HepG2 (cell line): ENCODE measurements around the gene MXRA8. TPM values are rescaled to one million over a fixed set of nuclear protein-coding genes. Genes with fewer than 3 reads are reported as not detected.

Source experiments
- AGO1 ChIP-seq: fragments of 200-400 bp; formaldehyde crosslinking; IDR thresholded peaks from 2 replicates; pipeline ENCODE4 v1.6.1; 2017; ENCODE audit warnings: mild to moderate bottlenecking, low read depth, low read length, moderate library complexity; ENCODE audit not compliant: poor library complexity, severe bottlenecking
- CTCF ChIP-seq: sonication (generic); formaldehyde crosslinking; IDR thresholded peaks from 2 replicates; pipeline ENCODE4 v1.5.0; 2020; ENCODE audit warnings: mild to moderate bottlenecking, missing genetic modification reagents, moderate library complexity
- DMAP1 ChIP-seq: IDR thresholded peaks from 2 replicates; pipeline ENCODE4 v1.6.1; 2016
- DNMT1 ChIP-seq: sonication (generic); formaldehyde crosslinking; IDR thresholded peaks from 2 replicates; pipeline ENCODE4 v1.5.1; 2020; ENCODE audit warnings: mild to moderate bottlenecking, missing genetic modification reagents
- ELF1 ChIP-seq: sonication (generic); formaldehyde crosslinking; IDR thresholded peaks from 2 replicates; pipeline ENCODE4 v1.4.0; 2020; ENCODE audit warnings: missing genetic modification reagents
- GATAD1 ChIP-seq: IDR thresholded peaks from 2 replicates; pipeline ENCODE4 v1.6.1; 2016; ENCODE audit warnings: missing genetic modification reagents, missing compliant biosample characterization
- HMG20B ChIP-seq: conservative IDR thresholded peaks from 2 replicates; pipeline ENCODE4 v1.6.1; 2016; ENCODE audit warnings: missing genetic modification reagents, missing compliant biosample characterization
- HNF1B ChIP-seq: sonication (generic); formaldehyde crosslinking; IDR thresholded peaks from 2 replicates; pipeline ENCODE4 v1.5.1; 2020; ENCODE audit warnings: mild to moderate bottlenecking, moderate library complexity, missing genetic modification reagents
- MIXL1 ChIP-seq: IDR thresholded peaks from 2 replicates; pipeline ENCODE4 v1.6.1; 2016
- POLR2AphosphoS5 ChIP-seq: IDR thresholded peaks from 2 replicates; pipeline ENCODE4 v1.6.1; 2012; ENCODE audit warnings: low read depth, low read length
- RFXANK ChIP-seq: IDR thresholded peaks from 2 replicates; pipeline ENCODE4 v1.6.1; 2016
- SMC3 ChIP-seq: IDR thresholded peaks from 2 replicates; pipeline ENCODE4 v1.6.1; 2011; ENCODE audit warnings: low read length, improper control_type of control experiment
- UBTF ChIP-seq: sonication (generic); formaldehyde crosslinking; IDR thresholded peaks from 2 replicates; pipeline ENCODE4 v1.4.0; 2020; ENCODE audit warnings: mild to moderate bottlenecking, missing genetic modification reagents
- ZFP90 ChIP-seq: sonication (generic); formaldehyde crosslinking; IDR thresholded peaks from 2 replicates; pipeline ENCODE4 v1.8.0; 2022; ENCODE audit warnings: missing genetic modification reagents, mild to moderate bottlenecking, inconsistent platforms, borderline replicate concordance
- ZFY ChIP-seq: sonication (generic); formaldehyde crosslinking; IDR thresholded peaks from 2 replicates; pipeline ENCODE4 v1.4.0; 2020; ENCODE audit warnings: missing genetic modification reagents
- ZNF292 ChIP-seq: sonication (generic); formaldehyde crosslinking; IDR thresholded peaks from 2 replicates; pipeline ENCODE4 v1.8.1; 2022; ENCODE audit warnings: mild to moderate bottlenecking, low read depth, missing genetic modification reagents, borderline replicate concordance
- ZNF362 ChIP-seq: sonication (generic); formaldehyde crosslinking; IDR thresholded peaks from 2 replicates; pipeline ENCODE4 v1.4.0; 2020; ENCODE audit warnings: missing genetic modification reagents, mild to moderate bottlenecking, borderline replicate concordance
- ZNF574 ChIP-seq: sonication (generic); formaldehyde crosslinking; IDR thresholded peaks from 2 replicates; pipeline ENCODE4 v1.4.0; 2020; ENCODE audit warnings: missing genetic modification reagents
- ZNF713 ChIP-seq: sonication (generic); formaldehyde crosslinking; IDR thresholded peaks from 2 replicates; pipeline ENCODE4 v1.4.0; 2020; ENCODE audit warnings: mild to moderate bottlenecking, missing genetic modification reagents
- ZNF790 ChIP-seq: sonication (generic); formaldehyde crosslinking; IDR thresholded peaks from 2 replicates; pipeline ENCODE4 v1.8.0; 2022; ENCODE audit warnings: missing genetic modification reagents, mild to moderate bottlenecking, borderline replicate concordance
- polyA plus RNA-seq, 8 experiments: library from polyadenylated mRNA; depleted of rRNA in 3 of 8; stranded (reverse) in 7 of 8; unstranded in 1 of 8; fragments of >200 nt; fragmentation: Illumina TruSeq in 4 of 8; extraction: Trizol in 4 of 8; gene quantifications; 2 replicates each; pipeline versions ENCODE4 v1.2.1 to v1.2.3, GENCODE V29; 2011 to 2016; ENCODE audit warnings: low read depth in 4 of 8, missing spikeins in 1 of 8, mixed read lengths in 1 of 8; ENCODE audit not compliant: insufficient read depth in 1 of 8
- total RNA-seq, 5 experiments: library from RNA; depleted of rRNA; stranded (reverse); fragments of >200 nt; fragmentation: Illumina TruSeq; extraction: Trizol; gene quantifications; 2 replicates each; pipeline ENCODE4 v1.2.3, GENCODE V29; 2016; ENCODE audit warnings: low read depth in 1 of 5

The MXRA8 gene
- total and polyA plus RNA-seq, 2 of the 13 experiments (the other 11 are each of a cell fraction or from before 2014, with no cell fraction given): 19.8 to 44.8 TPM

- TF ChIP-seq ZNF292 (CRISPR knock-in tag): peak; percentile 70; the same call in 1 of the 2 replicates
- 0 out of 2 replicates have a peak, but pooled peaks have one; percentile 68 for TF ChIP-seq ZNF362
- peak; percentile 35; the same call in 1 of the 2 replicates for TF ChIP-seq POLR2AphosphoS5
- peak; percentile 81 for TF ChIP-seq ELF1 (CRISPR knock-in tag)
- peak; percentile 51; the same call in 1 of the 2 replicates for TF ChIP-seq GATAD1
- no peak for TF ChIP-seq ZNF790 (CRISPR knock-in tag)
- no peak for TF ChIP-seq HMG20B
- TF ChIP-seq AGO1: no peak
- TF ChIP-seq UBTF: peak; percentile 90
- peak; percentile 44 for TF ChIP-seq CTCF (CRISPR knock-in tag)
- TF ChIP-seq SMC3: peak; percentile 19; the same call in 1 of the 2 replicates
- no peak for TF ChIP-seq ZFP90 (CRISPR knock-in tag)
- 0 out of 2 replicates have a peak, but pooled peaks have one; percentile 32 for TF ChIP-seq HNF1B (CRISPR knock-in tag)
- 0 out of 2 replicates have a peak, but pooled peaks have one; percentile 14 for TF ChIP-seq MIXL1
- no peak for TF ChIP-seq ZNF713
- 0 out of 2 replicates have a peak, but pooled peaks have one; percentile 50 for TF ChIP-seq DNMT1 (CRISPR knock-in tag)
- TF ChIP-seq ZFY (CRISPR knock-in tag): no peak; the same call in 1 of the 2 replicates
- TF ChIP-seq DMAP1 (CRISPR knock-in tag): peak; percentile 37; the same call in 1 of the 2 replicates
- 0 out of 2 replicates have a peak, but pooled peaks have one; percentile 29 for TF ChIP-seq ZNF574 (CRISPR knock-in tag)
- no peak for TF ChIP-seq RFXANK (CRISPR knock-in tag)
Observed at GRCh38 chr1:1361982-1362423, 3.6 kb upstream of the MXRA8 start (continued).
